NCI-H2171 treated with DMSO at 0.1 percent for 48 hours (cell line): ENCODE measurements around the gene AATK.

Source experiments
- DNase-seq: peaks from one replicate; lab custom pipeline; 2025; lab: John Stamatoyannopoulos, UW

Gene AATK

DNA sequence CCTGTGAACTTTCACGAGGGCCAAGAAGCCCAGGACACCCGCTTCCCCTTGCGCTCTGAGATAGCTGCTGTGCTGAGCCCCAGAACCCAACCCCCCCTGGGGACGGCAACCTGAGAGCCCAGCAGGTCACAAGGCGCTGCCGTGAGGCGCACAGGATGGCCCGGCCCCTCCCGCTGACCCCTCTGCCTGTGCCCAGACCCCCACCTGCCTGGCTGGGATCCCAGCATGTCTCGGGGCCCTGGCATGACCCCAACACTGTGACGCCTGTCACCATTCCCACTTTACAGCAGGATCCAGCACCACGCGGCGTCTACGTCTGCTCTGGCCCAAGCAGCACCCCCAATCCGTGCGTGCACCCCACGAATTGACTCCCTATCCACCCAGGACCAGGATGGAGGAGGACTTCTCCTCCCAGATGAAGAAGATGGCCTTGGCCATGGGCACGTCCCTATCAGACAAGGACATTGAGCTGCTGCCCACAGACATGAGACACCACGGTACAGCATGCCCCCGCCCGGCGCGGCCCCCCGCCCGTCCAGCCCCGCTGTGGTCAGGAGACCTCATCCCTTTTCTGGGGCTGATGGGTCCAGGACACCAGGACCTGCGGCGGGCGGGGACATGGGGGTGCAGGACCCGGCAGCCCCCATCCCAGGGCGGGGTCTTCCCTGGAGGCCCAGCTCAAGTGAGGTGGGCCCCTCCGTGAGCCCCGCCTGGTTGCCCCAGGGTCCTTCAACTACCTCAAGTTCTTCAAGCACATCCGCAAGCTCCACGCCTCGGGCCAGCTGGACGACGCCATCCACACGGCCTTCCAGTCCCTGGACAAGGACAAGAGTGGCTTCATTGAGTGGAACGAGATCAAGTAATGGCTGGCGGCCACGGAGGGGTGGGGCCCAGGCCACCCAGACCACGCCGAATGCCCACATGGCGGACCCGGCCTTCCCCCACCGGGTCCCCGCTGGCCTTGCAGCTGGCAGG lies 15.1 kb upstream of the AATK start:
- no peak for DNase-seq

DNA sequence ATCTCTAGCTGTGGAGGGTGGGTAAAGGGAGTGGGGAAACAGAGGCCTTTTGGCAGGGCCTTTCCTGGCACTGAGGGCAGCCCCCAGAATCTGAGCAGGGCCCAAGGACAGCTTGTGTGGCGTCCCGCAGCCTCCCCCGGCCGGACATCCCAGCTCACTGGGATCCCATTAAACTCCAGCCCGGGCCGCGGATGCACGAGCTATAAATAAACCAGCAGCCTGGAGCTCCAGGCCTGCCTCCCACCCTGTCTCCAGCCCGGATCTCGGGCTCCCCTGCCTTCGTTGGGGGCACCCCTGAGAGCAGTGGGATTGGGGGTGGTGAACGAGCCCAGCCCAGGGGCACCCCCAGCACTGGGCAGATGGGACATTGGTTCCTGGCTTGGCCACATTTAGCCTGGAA lies 13.8 kb upstream of the AATK start:
- DNase-seq, result no peak

DNA sequence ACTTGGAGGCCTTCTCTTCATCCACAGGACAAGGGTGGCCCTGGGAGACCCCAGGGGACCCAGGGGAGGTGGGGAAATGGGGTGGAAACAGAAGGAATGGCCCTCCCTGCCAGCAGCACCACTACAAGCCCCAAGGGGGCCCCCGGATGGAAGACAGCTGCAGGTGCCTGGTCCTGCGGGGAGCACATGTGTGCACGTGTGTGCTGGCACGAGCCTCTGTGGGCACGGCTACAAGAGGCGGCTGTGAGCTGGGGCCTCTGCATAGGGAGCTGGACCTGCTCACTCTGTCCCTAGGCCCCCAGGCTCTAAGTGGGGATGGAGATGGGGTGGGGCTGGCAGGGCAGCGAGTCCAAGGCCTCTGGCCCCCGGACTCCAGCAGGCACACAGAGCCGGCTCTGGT lies 13.2 kb upstream of the AATK start:
- no peak for DNase-seq

DNA sequence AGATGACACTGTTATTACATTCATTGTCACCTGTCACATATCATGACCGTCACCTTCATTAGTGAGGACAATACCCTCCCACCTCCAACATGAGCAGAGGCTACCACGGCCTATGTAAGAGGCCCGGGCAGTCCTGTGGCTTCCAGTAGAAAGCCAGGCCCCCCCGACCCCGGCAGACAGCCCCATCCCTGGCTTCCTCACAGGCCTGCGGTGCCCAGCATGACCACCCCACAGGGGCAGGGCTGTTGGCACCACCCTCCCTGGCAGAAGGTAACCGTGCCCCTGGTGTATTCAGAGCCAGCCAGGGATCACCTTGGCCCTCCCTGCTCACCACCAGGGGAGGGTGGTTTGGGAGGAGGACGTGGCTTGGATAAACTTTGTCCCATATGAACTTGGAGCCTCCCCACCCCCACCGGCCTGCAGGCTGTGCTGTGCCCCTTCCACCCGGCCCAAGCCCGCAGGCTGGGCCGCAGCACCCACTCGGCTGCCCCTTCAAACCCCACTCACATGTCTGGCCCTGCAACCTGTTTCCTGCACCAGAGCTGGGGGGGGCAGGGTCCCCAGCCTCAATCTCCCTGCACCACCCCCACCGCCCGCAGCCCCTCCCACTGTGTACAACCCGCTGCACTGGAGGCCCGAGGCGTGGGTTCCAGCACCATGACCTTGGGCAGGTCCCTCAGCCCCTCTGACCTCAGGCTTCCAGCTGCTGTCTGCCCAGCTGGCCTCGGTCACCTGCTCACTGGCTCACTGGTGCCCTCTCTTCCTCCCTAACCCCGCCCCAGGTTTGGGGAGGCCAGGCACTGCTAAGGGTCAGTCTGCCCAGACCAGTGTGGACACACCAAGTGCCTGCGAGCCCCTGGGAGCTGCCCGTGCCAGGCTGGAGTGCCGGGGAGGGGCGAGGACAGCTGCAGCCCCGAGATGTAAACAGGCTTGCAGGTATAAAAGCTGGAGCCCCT lies 12.4 kb upstream of the AATK start:
- DNase-seq, result no peak

DNA sequence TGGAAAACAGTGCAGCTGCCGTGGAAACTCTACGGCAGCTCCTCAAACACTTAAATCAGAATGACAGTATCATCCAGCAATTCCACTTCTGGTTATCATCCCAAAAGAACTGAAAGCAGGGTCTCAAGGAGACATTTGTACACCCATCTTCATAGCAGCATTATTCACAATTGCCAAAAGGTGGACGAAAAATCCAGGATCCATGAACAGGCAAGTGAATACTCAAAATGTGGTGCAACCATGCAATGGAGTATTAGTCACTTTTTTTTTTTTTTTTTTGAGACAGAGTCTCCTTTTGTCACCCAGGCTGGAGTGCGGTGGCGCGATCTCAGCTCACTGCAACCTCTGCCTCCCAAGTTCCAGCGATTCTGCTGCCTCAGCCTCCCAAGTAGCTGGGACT lies 10.6 kb upstream of the AATK start:
- DNase-seq, result no peak

DNA sequence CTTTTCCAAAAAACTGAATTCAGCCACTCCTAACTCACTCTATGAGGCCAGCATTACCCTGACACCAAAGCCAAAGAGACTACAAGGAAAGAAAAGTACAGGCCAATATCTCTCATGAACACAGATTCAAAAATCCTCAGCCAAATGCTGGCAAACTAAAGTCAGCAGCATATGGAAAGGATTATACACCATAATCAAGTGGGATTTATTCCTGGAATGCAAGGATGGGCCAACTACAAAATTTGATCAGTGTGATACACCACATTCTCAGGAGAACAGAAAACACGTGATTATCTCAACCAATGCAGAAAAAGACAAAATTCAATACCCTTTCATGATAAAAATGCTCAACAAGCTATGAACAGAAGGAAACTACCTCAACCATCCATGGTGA lies 7.7 kb upstream of the AATK start:
- DNase-seq, result no peak

DNA sequence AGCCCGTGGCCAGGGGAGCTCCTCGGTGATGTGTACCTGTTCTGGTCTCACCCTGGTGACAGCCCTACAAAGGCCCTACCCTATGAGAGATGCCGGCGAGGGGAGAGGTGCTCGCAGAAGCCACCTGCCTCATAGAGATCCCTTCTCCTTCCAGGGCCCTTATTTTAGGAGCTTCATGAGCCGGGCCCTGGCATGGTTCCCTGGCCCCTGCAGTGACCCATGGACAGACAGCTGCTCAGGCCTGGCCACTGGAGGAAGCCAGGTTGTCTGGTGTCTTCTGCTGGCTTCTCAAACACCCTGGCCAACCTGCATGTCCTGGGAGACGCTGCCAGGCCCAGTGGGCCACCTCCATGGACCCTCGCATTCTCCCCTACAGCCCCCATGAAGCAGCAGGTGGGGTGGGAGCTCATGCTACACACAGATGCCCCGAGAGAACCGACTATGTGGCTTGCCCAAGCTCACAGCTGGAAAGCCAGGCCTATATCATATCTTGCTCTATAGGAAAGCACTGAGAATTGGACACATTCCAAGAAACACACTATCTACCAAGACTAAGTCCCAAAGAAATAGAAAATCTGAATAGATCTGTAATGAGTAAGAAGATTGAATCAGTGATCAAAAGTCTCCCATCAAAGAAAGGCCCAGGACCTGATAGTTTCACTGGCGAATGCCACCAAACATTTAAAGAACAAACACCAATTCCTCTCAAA lies 7.2 kb upstream of the AATK start:
- no peak for DNase-seq

DNA sequence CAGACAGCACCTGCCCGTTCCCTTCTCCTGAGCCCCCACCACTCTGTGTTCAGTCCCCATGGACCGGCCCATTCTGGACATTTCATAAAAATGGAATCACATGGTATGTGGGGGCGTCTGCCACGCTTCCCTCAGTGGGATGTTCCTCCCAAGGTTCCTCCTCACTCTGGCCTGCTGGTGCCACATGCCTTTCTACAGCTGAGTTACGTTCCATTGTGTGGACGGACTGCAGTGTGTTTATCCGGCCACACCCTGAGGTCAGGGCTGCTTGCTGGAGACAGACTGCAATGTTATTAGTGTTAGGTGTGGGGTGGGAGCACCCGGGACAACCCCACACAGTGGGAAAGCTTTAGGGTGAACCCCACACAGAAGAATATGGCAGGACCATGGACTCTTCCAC lies 5.9 kb upstream of the AATK start:
- DNase-seq, result no peak

DNA sequence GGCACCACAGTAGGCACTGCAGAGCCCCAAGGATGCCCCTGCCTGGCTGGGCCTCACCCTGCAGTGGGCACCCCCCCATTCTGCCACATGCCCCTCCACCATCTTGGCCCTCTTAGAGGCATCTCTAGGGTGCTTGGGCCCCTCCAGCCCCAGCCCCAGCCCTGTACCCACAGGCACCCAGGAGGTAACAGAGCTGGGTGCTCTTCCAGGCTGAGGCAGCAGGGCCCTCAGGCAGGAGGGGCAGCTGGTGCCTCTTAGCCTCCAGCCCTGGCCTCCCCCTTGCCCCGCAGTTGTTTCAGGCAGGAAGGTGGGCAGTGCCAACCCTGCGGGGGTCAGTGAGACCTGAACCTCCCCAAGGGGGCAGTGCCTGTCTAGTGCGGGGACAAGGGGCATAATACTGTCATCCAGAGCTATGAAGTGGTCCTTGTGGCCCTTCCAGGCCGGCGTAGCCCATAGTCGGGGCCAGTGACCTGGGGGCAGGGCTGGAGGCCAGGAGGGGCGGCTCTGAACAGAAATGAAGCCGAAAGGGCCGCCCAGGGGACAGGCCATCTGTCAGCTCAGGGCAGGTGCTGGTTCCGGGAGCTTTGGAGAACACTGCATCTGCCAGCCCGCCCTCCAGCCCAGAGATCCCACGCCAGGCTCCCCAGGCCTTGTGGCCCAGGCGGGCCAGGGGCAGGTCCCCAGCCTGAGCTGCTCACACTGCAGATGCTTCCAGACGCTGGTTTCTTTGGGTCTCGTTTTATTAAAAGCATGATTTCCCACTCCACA lies 4.9 kb upstream of the AATK start:
- DNase-seq, result no peak

DNA sequence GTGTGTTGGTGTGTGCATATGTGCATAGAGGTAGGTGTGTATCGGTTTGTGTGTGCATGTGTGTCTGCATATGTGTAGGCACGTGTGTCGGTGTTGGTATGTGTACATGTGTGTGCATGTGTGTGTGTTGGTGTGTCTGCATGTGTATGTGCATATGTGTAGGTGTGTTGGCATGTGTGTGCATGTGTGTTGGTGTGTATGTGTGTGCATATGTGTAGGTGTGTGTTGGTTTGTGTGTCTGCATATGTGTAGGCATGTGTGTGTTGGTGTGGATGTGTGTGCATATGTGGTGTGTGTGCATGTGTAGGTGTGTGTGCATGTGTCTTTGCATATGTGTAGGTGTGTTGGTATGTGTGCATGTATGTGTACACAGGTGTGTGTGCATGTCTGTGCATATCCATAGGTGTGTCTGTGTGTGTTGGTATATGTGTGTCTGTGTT lies 3.9 kb upstream of the AATK start:
- DNase-seq, result no peak

DNA sequence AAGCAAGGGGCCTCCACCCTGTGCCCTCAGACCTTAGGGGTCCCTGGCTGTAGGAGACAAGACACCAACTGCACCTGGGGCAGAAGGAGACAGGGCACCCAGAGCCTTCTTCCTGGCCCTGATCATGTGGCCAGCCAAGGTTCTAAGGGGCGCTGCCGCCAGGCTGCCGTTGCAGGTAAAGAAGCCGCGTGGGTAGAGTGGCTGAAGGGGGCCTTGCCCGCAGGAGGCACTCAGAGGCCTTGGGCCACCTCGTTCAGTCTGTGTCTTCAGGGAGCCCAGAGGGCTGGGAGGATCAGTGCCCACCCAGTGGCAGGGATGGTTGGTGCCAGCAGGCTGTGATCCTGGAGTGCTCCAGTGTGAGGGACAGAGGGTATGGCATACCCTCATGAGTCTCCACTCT lies 1.6 kb upstream of the AATK start:
- DNase-seq, result no peak

DNA sequence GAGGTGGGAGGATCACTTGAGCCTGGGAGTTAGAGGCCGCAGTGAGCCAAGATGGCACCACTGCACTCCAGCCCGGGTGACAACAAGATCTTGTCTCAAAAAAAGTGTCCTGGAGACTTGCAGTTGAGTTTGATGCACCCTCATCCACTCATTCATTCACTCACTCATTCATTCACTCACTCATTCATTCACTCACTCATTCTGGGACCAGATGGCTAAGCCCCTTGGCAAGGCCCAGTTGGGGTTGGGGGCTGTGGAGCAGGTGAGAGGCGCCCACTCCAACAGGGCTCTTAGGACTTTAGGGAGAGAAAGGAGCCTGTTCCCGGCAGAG lies 1.1 kb upstream of the AATK start:
- no peak for DNase-seq

DNA sequence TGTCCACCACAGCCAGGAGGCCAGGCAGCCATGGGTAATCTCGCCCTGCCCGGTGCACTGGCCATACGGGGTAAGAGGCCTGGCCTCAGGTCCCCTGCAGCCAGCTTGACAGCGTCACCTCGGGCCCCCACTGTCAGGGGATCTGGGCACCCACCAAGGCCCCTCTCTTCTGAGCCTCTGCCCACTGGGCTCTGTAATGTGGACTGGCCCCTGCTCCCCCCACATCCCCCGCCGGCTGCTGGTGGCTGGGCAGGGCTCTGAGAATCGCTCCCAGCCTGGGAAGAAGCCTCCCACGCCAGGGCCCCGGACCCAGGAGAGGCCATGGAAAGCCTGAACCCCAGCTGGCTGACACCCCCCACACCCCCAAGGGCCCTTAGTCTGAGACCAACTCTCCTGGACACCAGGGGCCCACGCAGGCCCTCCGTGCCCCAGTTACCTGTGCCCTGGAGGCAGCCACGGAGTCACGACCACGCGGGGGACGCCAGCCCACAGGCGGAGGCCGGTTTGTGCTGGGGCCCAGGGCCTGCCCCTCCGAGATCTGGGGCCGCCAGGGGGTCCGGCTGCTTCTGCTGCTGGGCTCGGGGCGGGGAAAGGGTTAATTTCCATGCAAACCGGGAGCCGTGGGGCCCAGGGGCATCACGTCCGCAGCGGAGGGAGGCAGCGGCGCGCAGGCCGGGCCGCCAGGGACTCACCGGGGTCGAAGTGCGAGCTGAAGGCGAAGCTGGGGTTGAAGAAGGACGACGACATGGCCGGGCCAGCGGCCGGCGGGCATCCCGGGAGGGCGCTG lies 582 bp downstream of the AATK start, which contains the start of gene PVALEF:
Gene PVALEF (plus strand): TSS at position 262 of the 787 bp plus-strand sequence. CDS start 15,720 bp downstream, outside the sequence.
- DNase-seq, result no peak

DNA sequence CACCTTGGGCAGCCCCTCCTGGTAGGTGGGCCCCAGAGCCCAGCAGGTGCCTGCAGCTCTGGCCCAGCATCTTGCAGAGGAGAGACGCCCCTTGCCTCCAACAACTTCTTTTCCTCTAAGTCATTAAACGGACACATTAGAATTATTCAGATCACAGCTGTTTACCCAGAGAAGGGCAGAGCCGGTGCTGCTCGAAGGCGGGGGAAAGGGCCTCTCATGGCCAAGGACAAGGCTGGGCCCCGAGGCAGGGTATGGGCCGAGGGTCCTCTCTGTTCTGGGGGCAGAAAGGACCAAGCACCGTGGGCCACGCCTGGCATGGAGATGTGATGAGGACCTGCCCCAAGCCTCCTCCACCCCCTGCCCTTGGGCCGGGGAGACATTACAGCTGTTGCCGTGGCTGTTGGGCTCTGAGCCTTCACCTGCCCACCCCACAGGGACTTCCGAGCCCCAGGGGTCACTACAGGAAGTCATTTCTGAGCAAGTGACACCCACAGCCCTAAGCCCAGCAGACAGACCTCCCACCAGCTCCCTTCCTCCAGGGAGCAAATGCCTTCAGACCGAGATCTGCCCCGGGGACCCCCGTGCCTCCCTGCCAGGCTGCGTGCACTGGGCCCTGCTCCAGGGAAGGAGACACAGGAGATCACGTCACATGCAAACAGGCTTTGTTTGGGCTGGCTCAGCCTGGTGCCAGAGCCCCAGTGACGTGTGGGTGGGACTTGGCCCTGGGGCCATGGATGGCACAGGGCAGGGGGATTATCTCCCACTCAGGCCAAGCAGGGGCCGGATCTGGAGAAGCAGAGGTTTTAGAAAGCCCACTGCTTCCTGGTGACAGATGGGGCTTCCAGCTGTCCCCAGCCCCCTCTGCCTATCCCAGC lies 1.4 kb downstream of the AATK start:
- peak; percentile 42 for DNase-seq

DNA sequence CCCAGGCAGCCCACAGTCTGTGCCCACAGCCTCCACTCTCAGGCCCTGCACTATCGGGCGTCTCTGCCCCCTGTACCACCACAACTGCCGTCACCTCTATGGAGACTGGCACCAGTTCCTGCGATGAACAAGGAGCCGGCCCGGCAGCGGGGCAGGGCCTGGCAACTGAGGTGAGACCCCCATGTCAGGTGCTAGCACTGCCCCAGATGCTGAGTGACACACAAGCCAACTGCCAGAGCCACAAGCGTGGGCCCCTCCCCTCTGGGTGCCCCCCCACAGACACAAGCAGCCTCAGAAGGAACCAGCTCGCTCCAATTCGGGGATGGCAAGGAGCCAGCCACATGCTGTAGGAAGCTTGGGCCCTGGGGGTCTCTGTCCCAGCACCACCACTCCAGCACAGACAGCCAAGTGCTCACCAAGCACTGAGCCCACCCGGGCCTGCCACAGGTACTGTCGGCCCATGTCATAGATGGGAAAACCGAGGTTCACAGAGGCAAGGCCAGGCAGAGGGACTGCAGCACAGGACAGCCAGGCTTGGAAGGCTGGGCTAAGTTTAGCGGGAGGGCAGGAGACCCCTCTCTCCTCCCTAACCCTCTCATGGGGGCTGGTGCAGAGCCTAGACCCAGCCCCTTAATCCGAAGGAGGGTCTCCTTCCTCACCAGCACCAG lies 2.2 kb downstream of the AATK start:
- no peak for DNase-seq

DNA sequence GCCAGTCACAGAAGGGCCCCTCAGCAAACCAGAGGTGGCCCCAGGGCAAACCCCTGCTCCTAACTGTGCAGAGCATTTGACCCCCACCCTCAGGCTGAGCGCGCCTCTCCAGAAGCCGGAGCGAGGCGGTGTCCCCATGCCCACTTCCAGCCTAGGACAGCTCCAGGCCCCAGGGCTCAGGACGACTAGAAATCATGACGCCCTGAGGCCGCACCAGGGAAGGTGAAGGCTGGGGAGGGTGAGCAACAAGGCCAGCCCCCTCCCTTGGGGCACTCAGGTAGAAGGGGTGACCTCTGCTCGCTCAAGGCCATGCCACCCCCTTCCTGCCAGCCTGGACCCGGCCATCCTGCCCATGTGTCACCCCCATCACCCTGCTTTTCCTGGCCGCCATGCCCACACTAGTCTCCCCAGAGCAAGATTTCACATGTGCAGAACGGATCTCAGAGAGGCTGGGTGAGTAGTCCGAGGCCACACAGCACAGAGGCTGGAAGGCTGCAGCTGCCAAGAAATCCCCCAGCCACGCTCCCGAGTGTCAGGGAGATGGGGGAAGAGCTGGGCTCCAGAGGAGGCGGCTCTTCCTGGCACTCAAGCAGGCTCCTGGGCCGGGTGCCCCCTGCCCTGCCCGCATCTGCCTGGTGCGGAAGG lies 2.8 kb downstream of the AATK start:
- no peak for DNase-seq

DNA sequence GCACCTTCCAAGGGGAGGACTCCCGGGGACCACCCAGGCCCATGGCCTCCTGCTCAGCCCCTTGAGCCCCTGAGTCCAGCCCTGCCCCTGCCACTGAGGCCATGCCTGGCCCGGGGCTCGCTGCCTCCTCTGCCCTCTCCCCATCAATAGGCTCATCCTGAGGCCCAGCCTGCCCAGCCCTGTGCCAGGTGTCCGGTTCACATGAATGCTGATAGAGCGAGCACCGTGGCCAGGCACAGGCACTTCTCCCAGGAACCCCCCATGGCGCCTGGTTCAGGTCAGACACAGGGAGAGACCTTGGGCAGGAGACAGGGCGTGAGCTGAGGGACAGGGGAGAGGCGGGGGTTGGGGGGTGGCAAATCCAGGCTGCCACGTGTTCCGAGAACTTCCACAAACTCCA lies 3.5 kb downstream of the AATK start:
- no peak for DNase-seq

DNA sequence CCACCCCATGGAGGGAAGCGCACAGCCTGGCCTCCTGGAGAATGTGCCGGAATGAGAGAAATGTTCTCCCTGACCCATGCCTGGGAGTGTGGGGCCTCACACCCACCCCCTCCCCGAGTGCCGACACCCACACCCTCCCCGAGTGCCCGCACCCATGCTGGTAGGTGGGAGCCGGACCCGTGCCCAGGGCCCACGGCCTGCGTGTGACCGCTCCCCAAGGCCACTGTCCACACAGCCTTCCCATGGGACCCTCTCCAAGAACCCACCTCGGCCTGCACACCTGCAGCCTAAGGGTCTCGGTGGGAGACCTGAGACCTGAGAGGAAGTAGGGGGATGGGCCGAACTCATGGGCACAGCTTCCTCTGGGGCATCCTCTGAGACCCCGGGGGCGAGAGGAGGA lies 4.0 kb downstream of the AATK start:
- no peak for DNase-seq

DNA sequence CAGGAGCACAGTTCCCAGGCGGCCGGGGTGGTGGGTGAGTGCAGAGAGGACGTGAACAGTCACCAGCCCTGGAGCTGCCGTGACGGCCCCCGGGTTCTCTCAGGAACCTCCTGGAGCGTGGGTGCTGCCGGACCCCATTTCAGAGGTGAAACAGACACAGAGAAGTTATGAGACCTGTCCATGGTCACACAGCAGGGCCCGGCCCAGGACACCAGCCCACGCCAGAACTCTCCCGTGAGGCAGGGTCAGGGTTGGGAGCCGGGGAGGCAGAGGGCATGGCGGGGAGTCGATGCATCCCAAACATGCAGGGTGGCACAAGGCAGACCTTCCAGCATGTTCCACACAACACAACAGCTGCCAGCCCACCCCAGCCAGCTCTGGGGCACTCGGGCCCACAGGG lies 4.5 kb downstream of the AATK start:
- DNase-seq, result no peak
